Parathyroid adenoma (tissue), 2 donors: ENCODE data around the gene TMEM258.

Experiments
- H2AFZ ChIP-seq: fragments of 300-600 bp; sonication (generic); one replicate; pipeline ENCODE4 v1.7.0; 2017; ENCODE audit warnings: antibody characterized with exemption, mild to moderate bottlenecking
- H3K27ac ChIP-seq: fragments of 300-600 bp; sonication (generic); one replicate; pipeline ENCODE4 v1.7.0; 2017
- H3K27me3 ChIP-seq: fragments of 300-600 bp; sonication (generic); one replicate; pipeline ENCODE4 v1.7.0; 2017; ENCODE audit warnings: low read length; ENCODE audit not compliant: control insufficient read depth, insufficient read depth
- H3K36me3 ChIP-seq: fragments of 300-600 bp; sonication (generic); one replicate; pipeline ENCODE4 v1.7.0; 2017; ENCODE audit warnings: low read length; ENCODE audit not compliant: control insufficient read depth, insufficient read depth
- H3K4me1 ChIP-seq: fragments of 300-600 bp; sonication (generic); one replicate; pipeline ENCODE4 v1.7.0; 2017; ENCODE audit warnings: control low read depth
- H3K4me2 ChIP-seq: fragments of 300-600 bp; sonication (generic); one replicate; pipeline ENCODE4 v1.7.0; 2017; ENCODE audit warnings: low read length
- H3K4me3 ChIP-seq: fragments of 300-600 bp; sonication (generic); one replicate; pipeline ENCODE4 v1.7.0; 2017; ENCODE audit warnings: low read depth, low read length
- H3K79me2 ChIP-seq: fragments of 300-600 bp; sonication (generic); one replicate; pipeline ENCODE4 v1.7.0; 2017; ENCODE audit warnings: control low read depth
- H3K9ac ChIP-seq: fragments of 300-600 bp; sonication (generic); one replicate; pipeline ENCODE4 v1.7.0; 2017; ENCODE audit warnings: mild to moderate bottlenecking
- H3K9me3 ChIP-seq: fragments of 300-600 bp; sonication (generic); one replicate; pipeline ENCODE4 v1.7.0; 2017; ENCODE audit warnings: low read length; ENCODE audit not compliant: control insufficient read depth
- TF ChIP-seq, protein P1 (sequence below): fragments of 300-600 bp; sonication (generic); IDR thresholded peaks from one replicate; pipeline ENCODE4 v1.7.0; 2017; ENCODE audit warnings: antibody characterized with exemption, mild to moderate bottlenecking
- donor health status: primary hyperparathyroidism.

Gene TMEM258

DNA sequence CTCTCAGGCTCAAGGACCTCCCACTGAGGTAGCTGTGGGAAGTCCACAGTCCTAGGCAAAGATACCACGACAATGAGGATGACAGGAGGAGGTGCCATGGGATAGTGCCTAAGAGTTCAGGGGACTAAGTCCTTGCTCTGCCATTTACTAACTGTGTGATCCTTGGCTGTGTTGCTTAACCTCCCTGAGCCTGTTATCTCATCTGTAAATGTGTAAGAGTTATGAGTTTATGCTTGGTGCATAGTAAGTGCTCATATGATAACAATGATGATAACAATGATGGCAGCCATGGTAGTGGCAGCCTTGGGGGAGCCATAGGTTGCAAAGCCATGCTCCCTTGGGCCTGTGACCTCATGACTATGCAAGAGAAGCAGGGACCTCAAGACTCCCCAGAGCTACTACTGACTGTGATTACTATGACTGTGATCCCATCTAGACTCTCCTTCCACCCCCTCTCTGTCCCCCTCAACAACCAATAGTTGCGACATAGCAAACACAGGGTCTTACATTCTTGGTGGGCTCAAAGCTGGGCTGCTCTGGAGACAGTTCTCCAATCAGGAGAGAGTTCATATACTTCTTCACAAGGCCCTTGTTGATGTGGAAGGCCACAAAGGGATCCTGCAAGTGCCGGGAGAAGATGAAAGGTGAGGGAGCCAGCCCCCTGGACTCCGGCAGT, 20.5 kb upstream of the TMEM258 start:
- no peak overlapping the region for H3K4me2 ChIP-seq
- no peaks in the 10 kb centered on the region for H3K9me3 ChIP-seq
- TF ChIP-seq, protein P1, sequence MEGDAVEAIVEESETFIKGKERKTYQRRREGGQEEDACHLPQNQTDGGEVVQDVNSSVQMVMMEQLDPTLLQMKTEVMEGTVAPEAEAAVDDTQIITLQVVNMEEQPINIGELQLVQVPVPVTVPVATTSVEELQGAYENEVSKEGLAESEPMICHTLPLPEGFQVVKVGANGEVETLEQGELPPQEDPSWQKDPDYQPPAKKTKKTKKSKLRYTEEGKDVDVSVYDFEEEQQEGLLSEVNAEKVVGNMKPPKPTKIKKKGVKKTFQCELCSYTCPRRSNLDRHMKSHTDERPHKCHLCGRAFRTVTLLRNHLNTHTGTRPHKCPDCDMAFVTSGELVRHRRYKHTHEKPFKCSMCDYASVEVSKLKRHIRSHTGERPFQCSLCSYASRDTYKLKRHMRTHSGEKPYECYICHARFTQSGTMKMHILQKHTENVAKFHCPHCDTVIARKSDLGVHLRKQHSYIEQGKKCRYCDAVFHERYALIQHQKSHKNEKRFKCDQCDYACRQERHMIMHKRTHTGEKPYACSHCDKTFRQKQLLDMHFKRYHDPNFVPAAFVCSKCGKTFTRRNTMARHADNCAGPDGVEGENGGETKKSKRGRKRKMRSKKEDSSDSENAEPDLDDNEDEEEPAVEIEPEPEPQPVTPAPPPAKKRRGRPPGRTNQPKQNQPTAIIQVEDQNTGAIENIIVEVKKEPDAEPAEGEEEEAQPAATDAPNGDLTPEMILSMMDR, result no peak
- no peak overlapping the region for H3K4me3 ChIP-seq
- H2AFZ ChIP-seq, result no peak overlapping the region
- no peaks in the 10 kb centered on the region for H3K79me2 ChIP-seq
- H3K36me3 ChIP-seq, result no peaks in the 10 kb centered on the region
- no peak overlapping the region for H3K9ac ChIP-seq
- H3K27ac ChIP-seq, result no peak overlapping the region
- H3K27me3 ChIP-seq, result no peaks in the 10 kb centered on the region
- no peaks in the 10 kb centered on the region for H3K4me1 ChIP-seq

DNA sequence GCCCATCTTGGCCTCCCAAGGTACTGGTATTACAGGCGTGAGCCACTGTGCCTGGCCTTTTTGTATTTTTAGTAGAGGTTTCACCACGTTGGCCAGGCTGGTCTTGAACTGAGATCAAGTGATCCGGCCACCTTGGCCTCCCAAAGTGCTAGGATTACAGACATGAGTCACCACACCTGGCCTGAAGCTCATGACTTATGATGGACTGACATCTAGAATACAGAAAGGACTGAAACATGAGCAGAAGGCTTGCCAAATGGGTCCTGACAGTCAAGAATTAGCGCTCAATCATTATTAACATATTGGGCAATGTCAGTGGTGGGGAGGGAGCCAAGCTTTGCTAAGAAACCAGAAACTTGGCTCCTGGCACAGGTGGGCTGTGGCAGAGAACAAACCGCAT, 19.4 kb upstream of the TMEM258 start:
- no peak overlapping the region for H2AFZ ChIP-seq
- no peak overlapping the region for H3K9ac ChIP-seq
- no peak overlapping the region for H3K27ac ChIP-seq
- H3K27me3 ChIP-seq, result no peaks in the 10 kb centered on the region
- no peak overlapping the region for H3K4me2 ChIP-seq
- no peak overlapping the region for H3K4me3 ChIP-seq
- H3K79me2 ChIP-seq, result no peaks in the 10 kb centered on the region
- H3K4me1 ChIP-seq, result no peaks in the 10 kb centered on the region
- no peaks in the 10 kb centered on the region for H3K36me3 ChIP-seq
- no peaks in the 10 kb centered on the region for H3K9me3 ChIP-seq
- TF ChIP-seq, protein P1, result no peak

DNA sequence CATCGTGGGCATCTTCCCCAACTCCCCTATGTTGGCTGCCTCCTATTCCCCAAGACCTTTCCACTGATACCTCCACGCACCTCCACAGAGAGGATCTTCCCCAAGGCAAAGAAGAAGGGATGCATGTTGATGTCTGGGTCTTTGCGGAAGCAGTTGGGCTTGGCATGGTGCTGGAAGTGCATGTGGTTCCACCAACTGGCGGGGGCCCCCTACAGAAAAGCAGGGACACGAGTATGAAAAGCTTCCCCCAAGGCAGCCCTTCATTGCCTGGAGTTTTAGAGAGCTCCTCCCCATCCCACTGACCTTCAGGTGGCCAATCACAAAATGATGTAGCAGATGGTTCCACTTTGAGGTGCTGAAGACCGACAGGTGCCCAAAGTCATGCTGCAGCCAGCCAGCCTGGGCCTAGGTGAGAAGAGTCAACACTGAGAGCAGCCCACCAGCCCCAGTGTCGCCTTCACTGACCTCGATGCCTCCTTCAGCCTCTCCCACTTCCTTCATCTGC, 18.3 kb upstream of the TMEM258 start:
- Histone ChIP-seq H3K4me3 (no peak overlapping the region), H3K9ac (no peak overlapping the region), H3K9me3 (no peaks in the 10 kb centered on the region), H3K27me3 (no peaks in the 10 kb centered on the region), H3K36me3 (no peaks in the 10 kb centered on the region), H3K4me1 (no peaks in the 10 kb centered on the region), H3K27ac (no peak overlapping the region), H2AFZ (no peak overlapping the region), H3K79me2 (no peaks in the 10 kb centered on the region), H3K4me2 (no peak overlapping the region)
- TF ChIP-seq, protein P1, result no peak

DNA sequence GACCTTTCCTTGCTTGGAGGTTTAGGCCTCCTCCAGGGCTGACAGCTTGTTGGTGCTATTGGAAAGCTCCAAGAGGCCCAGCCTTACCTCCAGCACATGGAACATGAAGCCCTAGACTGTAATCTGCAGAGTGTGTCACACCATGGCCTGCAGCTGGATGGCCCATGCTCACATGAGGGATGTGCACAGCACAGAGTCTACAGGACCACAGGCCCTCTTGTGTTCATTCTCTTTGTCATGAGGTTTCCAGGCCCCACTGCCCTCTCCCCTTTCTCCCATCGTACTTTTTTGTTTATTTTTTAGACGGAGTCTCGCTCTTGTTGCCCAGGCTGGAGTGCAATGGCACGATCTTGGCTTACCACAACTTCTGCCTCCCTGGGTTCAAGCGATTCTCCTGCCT, 14.4 kb upstream of the TMEM258 start:
- no peak overlapping the region for H3K4me3 ChIP-seq
- H3K27ac ChIP-seq, result no peak overlapping the region
- no peak overlapping the region for H2AFZ ChIP-seq
- H3K4me1 ChIP-seq, result no peaks in the 10 kb centered on the region
- no peak overlapping the region for H3K9ac ChIP-seq
- H3K36me3 ChIP-seq, result no peaks in the 10 kb centered on the region
- no peaks in the 10 kb centered on the region for H3K79me2 ChIP-seq
- H3K9me3 ChIP-seq, result no peaks in the 10 kb centered on the region
- no peaks in the 10 kb centered on the region for H3K27me3 ChIP-seq
- TF ChIP-seq, protein P1, result no peak
- H3K4me2 ChIP-seq, result no peak overlapping the region

DNA sequence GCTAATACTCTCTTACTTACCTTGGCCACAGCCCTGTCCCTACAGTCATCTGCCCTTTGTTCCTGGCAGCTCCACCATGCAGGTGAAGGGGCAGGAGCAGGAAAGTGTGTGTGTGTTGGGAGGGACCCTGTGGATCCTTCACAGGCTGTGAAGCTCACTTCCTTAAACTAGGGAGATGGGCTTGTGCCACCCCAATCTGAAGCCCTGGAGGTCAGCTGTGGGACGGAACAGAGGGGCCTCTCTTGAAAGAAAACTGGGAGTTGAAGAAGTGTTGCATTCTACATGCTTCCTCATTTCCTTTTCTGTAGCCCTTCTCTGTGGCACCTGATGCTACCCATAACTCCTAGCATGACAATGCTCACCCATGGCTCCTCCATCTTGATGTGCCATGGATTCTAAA, 12.7 kb upstream of the TMEM258 start:
- H3K9me3 ChIP-seq, result no peaks in the 10 kb centered on the region
- H3K27ac ChIP-seq, result no peak overlapping the region
- no peak overlapping the region for H3K4me2 ChIP-seq
- no peak overlapping the region for H3K9ac ChIP-seq
- TF ChIP-seq, protein P1, result no peak
- H3K79me2 ChIP-seq, result no peaks in the 10 kb centered on the region
- no peaks in the 10 kb centered on the region for H3K36me3 ChIP-seq
- H3K4me3 ChIP-seq, result no peak overlapping the region
- no peak overlapping the region for H2AFZ ChIP-seq
- H3K27me3 ChIP-seq, result no peaks in the 10 kb centered on the region
- no peaks in the 10 kb centered on the region for H3K4me1 ChIP-seq
